ENCODE measurements around the gene KAT7.
"Not testable (repeated sequence)": the region's sequence is repeated elsewhere in the genome, so short reads cannot be mapped to it uniquely, and the experiment has no call there.

KAT7 gene

GRCh38 chr17:49788478-49789242 lies at the start of gene KAT7:
TSS of gene KAT7 (plus strand) at chr17:49788681. CDS start at chr17:49788835, 154 bp downstream.
- peak; percentile 100 for DNase-seq

GRCh38 chr17:49739641-49740271 lies 48.7 kb upstream of the KAT7 start:
- no peak for DNase-seq

GRCh38 chr17:49741009-49741691 lies 47.3 kb upstream of the KAT7 start:
- DNase-seq, result no peak

GRCh38 chr17:49741692-49742076 lies 46.8 kb upstream of the KAT7 start:
- DNase-seq, result no peak

GRCh38 chr17:49742166-49742638 lies 46.3 kb upstream of the KAT7 start:
- no peak for DNase-seq

GRCh38 chr17:49745175-49746139 lies 43.0 kb upstream of the KAT7 start:
- DNase-seq, result no peak

- DNase-seq, result no peak
Measured at GRCh38 chr17:49746791-49747490, 41.5 kb upstream of the KAT7 start.

GRCh38 chr17:49747632-49748031 lies 40.8 kb upstream of the KAT7 start:
- no peak for DNase-seq

GRCh38 chr17:49748223-49748622 lies 40.3 kb upstream of the KAT7 start:
- no peak for DNase-seq

GRCh38 chr17:49748791-49749190 lies 39.7 kb upstream of the KAT7 start:
- DNase-seq, result no peak

GRCh38 chr17:49749730-49750129 lies 38.8 kb upstream of the KAT7 start:
- no peak for DNase-seq

- DNase-seq, result no peak
Measured at GRCh38 chr17:49752508-49752907, 36.0 kb upstream of the KAT7 start.

GRCh38 chr17:49753959-49754391 lies 34.5 kb upstream of the KAT7 start:
- DNase-seq, result no peak

GRCh38 chr17:49755663-49756283 lies 32.7 kb upstream of the KAT7 start:
- DNase-seq, result no peak

- no peak for DNase-seq
Measured at GRCh38 chr17:49756323-49757150, 31.9 kb upstream of the KAT7 start.

GRCh38 chr17:49757151-49757777 lies 31.2 kb upstream of the KAT7 start:
- no peak for DNase-seq

GRCh38 chr17:49758464-49759010 lies 29.9 kb upstream of the KAT7 start:
- DNase-seq, result not testable (repeated sequence)

GRCh38 chr17:49759203-49759602 lies 29.3 kb upstream of the KAT7 start:
- no peak for DNase-seq

GRCh38 chr17:49760296-49760695 lies 28.2 kb upstream of the KAT7 start:
- DNase-seq, result no peak

Measured in islet precursor cell (in vitro differentiated cells).